ENCODE results near the gene SORCS3.

GRCh38 chr10:104676874-104677273 is 35.8 kb downstream of the SORCS3 start:
- TF ChIP-seq EZH2 (IDR thresholded peaks at IDR 0.05; ENCODE audit: low read length, unreplicated experiment): no peak
- TF ChIP-seq CTCF (conservative IDR thresholded peaks at IDR 0.05; ENCODE audit: low read depth, low read length): no peak
- TF ChIP-seq EZH2phosphoT487 (IDR thresholded peaks at IDR 0.05; ENCODE audit: borderline replicate concordance, low read length): no peak

Measured in PC-3 (cell line).